ENCODE data around the gene RNASE8. TPM values are rescaled to one million over a fixed set of nuclear protein-coding genes. Genes with fewer than 3 reads are reported as not detected.
A peak's percentile ranks its signal among the peaks of the same experiment; 100 is the strongest.

RNASE8 gene
- total and polyA plus RNA-seq, 7 donors: not detected

DNA sequence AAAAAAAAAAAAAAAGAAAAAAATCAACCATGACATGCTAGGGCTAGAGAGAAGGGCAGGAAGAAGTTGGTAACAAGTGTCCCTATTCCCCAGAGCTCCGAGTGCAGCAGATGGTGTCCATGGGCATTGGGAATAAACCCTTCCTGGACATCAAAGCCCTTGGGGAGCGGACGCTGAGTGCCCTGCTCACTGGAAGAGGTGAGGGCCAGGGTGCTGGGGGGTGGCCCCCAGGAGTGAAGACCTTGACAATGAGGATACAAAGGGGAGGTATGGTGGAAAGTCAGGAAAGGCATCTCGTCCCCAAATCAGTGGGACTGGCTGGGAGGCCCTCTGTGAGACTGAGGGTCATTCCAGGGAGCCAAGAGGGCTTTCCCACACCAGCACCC, 29.3 kb downstream of the RNASE8 start:
- TF ChIP-seq, protein P1, sequence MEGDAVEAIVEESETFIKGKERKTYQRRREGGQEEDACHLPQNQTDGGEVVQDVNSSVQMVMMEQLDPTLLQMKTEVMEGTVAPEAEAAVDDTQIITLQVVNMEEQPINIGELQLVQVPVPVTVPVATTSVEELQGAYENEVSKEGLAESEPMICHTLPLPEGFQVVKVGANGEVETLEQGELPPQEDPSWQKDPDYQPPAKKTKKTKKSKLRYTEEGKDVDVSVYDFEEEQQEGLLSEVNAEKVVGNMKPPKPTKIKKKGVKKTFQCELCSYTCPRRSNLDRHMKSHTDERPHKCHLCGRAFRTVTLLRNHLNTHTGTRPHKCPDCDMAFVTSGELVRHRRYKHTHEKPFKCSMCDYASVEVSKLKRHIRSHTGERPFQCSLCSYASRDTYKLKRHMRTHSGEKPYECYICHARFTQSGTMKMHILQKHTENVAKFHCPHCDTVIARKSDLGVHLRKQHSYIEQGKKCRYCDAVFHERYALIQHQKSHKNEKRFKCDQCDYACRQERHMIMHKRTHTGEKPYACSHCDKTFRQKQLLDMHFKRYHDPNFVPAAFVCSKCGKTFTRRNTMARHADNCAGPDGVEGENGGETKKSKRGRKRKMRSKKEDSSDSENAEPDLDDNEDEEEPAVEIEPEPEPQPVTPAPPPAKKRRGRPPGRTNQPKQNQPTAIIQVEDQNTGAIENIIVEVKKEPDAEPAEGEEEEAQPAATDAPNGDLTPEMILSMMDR (IDR thresholded peaks at IDR 0.05): no peak
- Histone ChIP-seq H3K27ac (no peak overlapping the region), H3K27me3 (ENCODE audit: insufficient read depth in 3 of 3, low read length in 2 of 3) (no peaks in the 10 kb centered on the region), H3K4me3 (no peak overlapping the region), H3K9me3 (no peaks in the 10 kb centered on the region), H3K36me3 (ENCODE audit: insufficient read depth in 1 of 2, low read depth in 1 of 2) (peaks cover 2 to 90% of the 10 kb centered on the region in 2 donors), H3K4me1 (no peaks in the 10 kb centered on the region)
- 81 to 94% (median 82%) methylated on average over 4 of the region's 4 CpGs for WGBS, 3 donors
- ATAC-seq: no peak
- no peak for DNase-seq
- intact Hi-C loops (cut with DNase I): no loop called here

DNA sequence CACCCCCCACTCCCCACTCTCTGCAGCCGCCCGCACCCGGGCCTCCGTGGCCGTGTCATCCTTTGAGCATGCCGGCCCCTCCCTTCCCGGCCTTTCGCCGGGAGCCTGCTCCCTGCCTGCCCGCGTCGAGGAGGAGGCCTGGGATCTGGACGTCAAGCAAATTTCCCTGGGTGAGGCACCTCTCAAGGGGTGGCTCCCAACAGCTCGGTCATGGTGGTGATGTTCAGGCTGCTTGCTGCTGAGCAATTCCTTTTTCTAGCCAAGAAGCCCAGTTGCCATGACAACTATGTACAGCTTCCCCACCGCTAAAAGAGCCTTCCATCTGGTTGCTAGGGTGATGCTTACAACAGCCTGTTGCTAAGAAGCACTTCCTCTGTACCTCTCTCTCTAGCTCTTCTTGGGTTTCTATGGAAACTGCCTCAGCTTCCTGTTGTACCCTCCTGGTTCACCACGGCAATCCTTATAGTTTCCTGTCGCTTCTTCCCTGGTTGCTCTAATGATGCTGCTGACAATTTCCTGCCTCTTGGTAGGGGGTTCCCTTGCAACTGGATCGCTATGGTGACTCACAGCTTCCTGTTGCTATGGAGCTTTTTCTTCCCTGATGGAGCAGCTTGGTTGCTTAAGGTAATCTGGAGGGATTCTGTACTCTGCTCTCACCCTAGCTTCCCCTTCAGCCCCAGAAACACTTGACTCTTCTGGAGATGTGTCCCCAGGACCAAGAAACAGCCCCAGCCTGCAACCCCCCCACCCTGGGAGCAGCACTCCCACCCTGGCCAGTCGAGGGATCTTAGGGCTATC, 29.9 kb downstream of the RNASE8 start:
- WGBS, 3 donors: 46 to 51% (median 51%) methylated on average over 18 to 19 of the region's 19 CpGs
- ATAC-seq (no peak), DNase-seq (peak in 1 of 2 donors; percentile 35)
- Histone ChIP-seq H3K4me1 (no peaks in the 10 kb centered on the region), H3K27me3 (ENCODE audit: insufficient read depth in 3 of 3, low read length in 2 of 3) (no peaks in the 10 kb centered on the region), H3K27ac (no peak overlapping the region), H3K36me3 (ENCODE audit: insufficient read depth in 1 of 2, low read depth in 1 of 2) (peaks cover 2 to 89% of the 10 kb centered on the region in 2 donors), H3K9me3 (no peaks in the 10 kb centered on the region), H3K4me3 (no peak overlapping the region)
- intact Hi-C loops (cut with DNase I): loop anchor here in 1 of 2 donors (2.0 kb wide), 1 partner anchor 15 kb away; no protein-coding TSS in a partner anchor
- TF ChIP-seq, protein P1 (IDR thresholded peaks at IDR 0.05): no peak

DNA sequence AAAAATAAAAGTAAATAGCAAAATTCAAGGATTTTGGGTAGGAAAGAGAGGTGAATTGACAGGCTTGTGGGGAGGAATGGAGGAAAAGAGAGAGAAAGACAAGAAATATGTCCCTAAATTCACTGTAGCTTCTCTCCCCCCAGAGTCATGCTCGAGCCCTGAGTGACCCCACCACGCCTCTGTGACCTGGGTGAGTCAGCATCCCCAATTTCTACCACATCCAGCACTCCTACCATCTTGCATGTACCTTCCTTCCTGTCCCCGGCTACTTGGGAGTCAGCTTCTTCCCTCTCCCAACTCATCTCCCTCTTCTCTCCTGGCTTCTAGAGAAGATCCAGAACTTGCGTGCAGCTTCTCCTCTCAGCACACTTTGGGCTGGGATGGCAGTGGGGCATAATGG, 31.1 kb downstream of the RNASE8 start:
- Histone ChIP-seq H3K36me3 (ENCODE audit: insufficient read depth in 1 of 2, low read depth in 1 of 2) (peaks cover 2 to 84% of the 10 kb centered on the region in 2 donors), H3K27me3 (ENCODE audit: insufficient read depth in 3 of 3, low read length in 2 of 3) (no peaks in the 10 kb centered on the region), H3K4me1 (no peaks in the 10 kb centered on the region), H3K27ac (no peak overlapping the region), H3K9me3 (no peaks in the 10 kb centered on the region), H3K4me3 (no peak overlapping the region)
- TF ChIP-seq, protein P1 (IDR thresholded peaks at IDR 0.05): no peak
- 78 to 84% (median 81%) methylated on average over 4 of the region's 4 CpGs for WGBS, 3 donors
- intact Hi-C loops (cut with DNase I): loop anchor here in 1 of 2 donors (2.0 kb wide), 1 partner anchor 16 kb away; no protein-coding TSS in a partner anchor
- ATAC-seq: no peak
- no peak for DNase-seq

DNA sequence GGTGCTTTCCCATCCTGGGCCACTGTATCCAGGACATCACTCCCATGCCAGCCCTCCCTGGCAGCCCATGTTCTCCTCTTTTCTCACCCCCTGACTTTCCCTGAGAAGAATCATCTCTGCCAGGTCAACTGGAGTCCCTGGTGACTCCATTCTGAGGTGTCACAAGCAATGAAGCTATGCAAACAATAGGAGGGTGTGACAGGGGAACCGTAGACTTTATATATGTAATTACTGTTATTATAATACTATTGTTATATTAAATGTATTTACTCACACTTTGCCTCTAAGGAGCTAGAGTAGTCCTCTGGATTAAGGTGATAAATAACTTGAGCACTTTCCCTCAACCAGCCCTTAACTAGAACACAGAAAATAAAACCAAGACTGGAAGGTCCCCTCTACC, 31.6 kb downstream of the RNASE8 start:
- H3K9me3 ChIP-seq: no peaks in the 10 kb centered on the region
- H3K4me1 ChIP-seq: no peaks in the 10 kb centered on the region
- TF ChIP-seq, protein P1 (IDR thresholded peaks at IDR 0.05): no peak
- H3K36me3 ChIP-seq (ENCODE audit: insufficient read depth in 1 of 2, low read depth in 1 of 2): peaks cover under 1 to 78% of the 10 kb centered on the region in 2 donors
- ATAC-seq (no peak), DNase-seq (no peak)
- no peaks in the 10 kb centered on the region for H3K27me3 ChIP-seq (ENCODE audit: insufficient read depth in 3 of 3, low read length in 2 of 3)
- no peak overlapping the region for H3K27ac ChIP-seq
- WGBS, 3 donors: 59 to 71% (median 66%) methylated on average over 1 of the region's 1 CpG
- no peak overlapping the region for H3K4me3 ChIP-seq
- intact Hi-C loops (cut with DNase I): loop anchor here in 1 of 2 donors (2.0 kb wide), 1 partner anchor 16 kb away; no protein-coding TSS in a partner anchor
